ENCODE measurements around the gene IMMP2L. TPM values are rescaled to one million over a fixed set of nuclear protein-coding genes. Genes with fewer than 3 reads are reported as not detected.

The IMMP2L gene
- total and polyA plus RNA-seq, 2 donors (not counting 3 experiments of a cell fraction or from before 2014, with no cell fraction given), result 9.9 to 11.8 TPM

DNA sequence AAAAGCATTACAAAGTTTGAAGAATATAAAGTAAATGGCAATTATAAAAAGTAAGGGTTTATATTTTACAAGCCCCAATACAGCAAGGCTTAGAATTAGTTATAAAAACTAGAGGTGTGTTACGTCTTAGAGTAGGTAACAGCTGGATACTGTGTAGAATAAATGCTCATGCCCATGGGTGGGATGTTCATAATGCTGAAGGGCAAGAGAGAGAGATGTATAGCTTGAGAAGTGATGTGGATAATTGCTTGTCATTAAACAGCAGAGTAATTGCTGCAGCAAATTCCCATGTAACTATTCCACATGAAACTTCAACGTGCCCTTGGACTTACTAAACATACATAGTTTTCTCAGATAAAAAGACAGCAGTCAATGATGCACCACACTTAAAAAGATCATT is 233.8 kb downstream of the IMMP2L start:
- intact Hi-C loops (cut with micrococcal nuclease) (no loop called here), dilution Hi-C loops (cut with MboI; ENCODE audit: extremely low pct_ligation_motif_present, low sequenced_read_pairs) (no loop called here)
- no TSS peak for BruUV-seq (replicated peaks)
- H3K36me3 ChIP-seq (ENCODE audit: control insufficient read depth in 2 of 2, extremely low read depth in 1 of 2, insufficient read depth in 2 of 2, low read length in 2 of 2), result no peaks in the 10 kb centered on the region
- no peaks in the 10 kb centered on the region for H3K4me1 ChIP-seq (ENCODE audit: control insufficient read depth, extremely low read depth, insufficient read depth, low read length)
- no peak overlapping the region for H2AFZ ChIP-seq (ENCODE audit: low read depth, low read length)
- CTCF ChIA-PET, result no interaction called here
- H3K9me3 ChIP-seq (replicated peaks; ENCODE audit: control insufficient read depth, insufficient read depth, low read length), result no peaks in the 10 kb centered on the region
- H3K27me3 ChIP-seq (ENCODE audit: control insufficient read depth in 2 of 2, insufficient read depth in 2 of 2, low read length in 2 of 2), result no peaks in the 10 kb centered on the region
- POLR2A ChIA-PET, result no interaction called here
- H3K4me2 ChIP-seq (ENCODE audit: insufficient read depth, low read length), result no peak overlapping the region
- no peak overlapping the region for H3K9ac ChIP-seq (replicated peaks; ENCODE audit: extremely low read depth, insufficient read depth, low read length)
- no peaks in the 10 kb centered on the region for H3K79me2 ChIP-seq (ENCODE audit: control insufficient read depth, insufficient read depth, low read length)
- FAIRE-seq (no peak), DNase-seq (ENCODE audit: low read depth, low spot score) (no peak)
- no peak overlapping the region for H3K27ac ChIP-seq (ENCODE audit: insufficient read depth, low read depth, low read length)
- no peaks in the 10 kb centered on the region for H3K9me1 ChIP-seq (replicated peaks; ENCODE audit: control insufficient read depth, extremely low read depth, insufficient read depth, low read length)
- H3K4me3 ChIP-seq (replicated peaks in 1 of 3; ENCODE audit: insufficient read depth in 1 of 3, low read depth in 1 of 3, low read length in 3 of 3), result no peak overlapping the region
- H4K20me1 ChIP-seq (replicated peaks; ENCODE audit: control insufficient read depth, extremely low read depth, insufficient read depth, low read length), result no peaks in the 10 kb centered on the region
- no peak for TF ChIP-seq GATA2 (IDR thresholded peaks at IDR 0.05; ENCODE audit: insufficient read depth, insufficient read length, low read depth, low read length)
- no peak for TF ChIP-seq POLR2AphosphoS5 (IDR thresholded peaks at IDR 0.05; ENCODE audit: insufficient read depth, low read depth, low read length)
- no peak for TF ChIP-seq MYC (IDR thresholded peaks at IDR 0.05; ENCODE audit: low read depth, low read length)

GRCh38 chr7:111324776-111325175 is 237.5 kb downstream of the IMMP2L start:
- Histone ChIP-seq H3K9ac (replicated peaks; ENCODE audit: extremely low read depth, insufficient read depth, low read length) (no peak overlapping the region), H3K9me3 (replicated peaks; ENCODE audit: control insufficient read depth, insufficient read depth, low read length) (no peaks in the 10 kb centered on the region), H3K36me3 (ENCODE audit: control insufficient read depth in 2 of 2, extremely low read depth in 1 of 2, insufficient read depth in 2 of 2, low read length in 2 of 2) (no peaks in the 10 kb centered on the region), H3K27ac (ENCODE audit: insufficient read depth, low read depth, low read length) (no peak overlapping the region), H4K20me1 (replicated peaks; ENCODE audit: control insufficient read depth, extremely low read depth, insufficient read depth, low read length) (no peaks in the 10 kb centered on the region), H3K4me1 (ENCODE audit: control insufficient read depth, extremely low read depth, insufficient read depth, low read length) (no peaks in the 10 kb centered on the region), H3K27me3 (ENCODE audit: control insufficient read depth in 2 of 2, insufficient read depth in 2 of 2, low read length in 2 of 2) (no peaks in the 10 kb centered on the region), H3K4me2 (ENCODE audit: insufficient read depth, low read length) (no peak overlapping the region), H3K9me1 (replicated peaks; ENCODE audit: control insufficient read depth, extremely low read depth, insufficient read depth, low read length) (no peaks in the 10 kb centered on the region), H3K79me2 (ENCODE audit: control insufficient read depth, insufficient read depth, low read length) (no peaks in the 10 kb centered on the region), H2AFZ (ENCODE audit: low read depth, low read length) (no peak overlapping the region), H3K4me3 (replicated peaks in 1 of 3; ENCODE audit: insufficient read depth in 1 of 3, low read depth in 1 of 3, low read length in 3 of 3) (no peak overlapping the region)
- TF ChIP-seq MAX (IDR thresholded peaks at IDR 0.05; ENCODE audit: insufficient read depth, insufficient read length), result no peak
- TF ChIP-seq FOS (IDR thresholded peaks at IDR 0.05; ENCODE audit: borderline replicate concordance, insufficient read depth, low read length), result no peak
- TF ChIP-seq GATA2 (IDR thresholded peaks at IDR 0.05; ENCODE audit: insufficient read depth, insufficient read length, low read depth, low read length), result no peak
- no peak for TF ChIP-seq POLR2AphosphoS5 (IDR thresholded peaks at IDR 0.05; ENCODE audit: insufficient read depth, low read depth, low read length)
- TF ChIP-seq MYC (IDR thresholded peaks at IDR 0.05; ENCODE audit: low read depth, low read length), result no peak
- no peak for TF ChIP-seq JUN (IDR thresholded peaks at IDR 0.05; ENCODE audit: borderline replicate concordance, insufficient read depth, insufficient read length, low read depth)
- no peak for TF ChIP-seq POLR2A (IDR thresholded peaks at IDR 0.05; ENCODE audit: low read depth, low read length)
- no peak for TF ChIP-seq CTCF (IDR thresholded peaks at IDR 0.05; ENCODE audit: extremely low read depth in 1 of 2, insufficient read depth in 1 of 2, low read depth in 1 of 2, low read length in 2 of 2)
- no peak for TF ChIP-seq EZH2 (IDR thresholded peaks at IDR 0.05; ENCODE audit: borderline replicate concordance, low read depth, low read length, severe bottlenecking)
- dilution Hi-C loops (cut with MboI; ENCODE audit: extremely low pct_ligation_motif_present, low sequenced_read_pairs), result no loop called here
- FAIRE-seq (no peak), DNase-seq (ENCODE audit: low read depth, low spot score) (no peak)
- CTCF ChIA-PET, result interaction anchor here (0.9 to 1.5 kb wide), 2 partner anchors 10 to 11 kb away, joined by 3 to 5 read pairs; no protein-coding TSS in a partner anchor
- no TSS peak for BruUV-seq (replicated peaks)
- intact Hi-C loops (cut with micrococcal nuclease), result no loop called here
- POLR2A ChIA-PET, result no interaction called here
